RWPE1 (cell line): ENCODE measurements around the gene RAB7A.

Source experiments
- CTCF ChIA-PET: fragments of 350-600 bp; sonication (Branson Sonifier 250); formaldehyde crosslinking; extraction: SDS; loops from one replicate; lab custom pipeline; 2021; lab: Yijun Ruan, JAX
- POLR2A ChIA-PET: fragments of 400-600 bp; formaldehyde crosslinking; extraction: SDS; loops from one replicate; lab custom pipeline; 2020; ENCODE audit warnings: antibody characterized with exemption; ENCODE audit not compliant: low non-redundant PET; lab: Yijun Ruan, JAX
- DNase-seq: peaks from one replicate; pipeline ENCODE4 v3.0.0; 2012; ENCODE audit warnings: low spot score
- H3K27ac ChIP-seq: fragments of 450-650 bp; 2 replicates; pipeline ENCODE4 v1.5.1; 2017
- CTCF ChIP-seq: fragments of 450-650 bp; conservative IDR thresholded peaks from 2 replicates; pipeline ENCODE4 v1.5.1; 2017; ENCODE audit warnings: low read depth, mild to moderate bottlenecking

Gene RAB7A

DNA sequence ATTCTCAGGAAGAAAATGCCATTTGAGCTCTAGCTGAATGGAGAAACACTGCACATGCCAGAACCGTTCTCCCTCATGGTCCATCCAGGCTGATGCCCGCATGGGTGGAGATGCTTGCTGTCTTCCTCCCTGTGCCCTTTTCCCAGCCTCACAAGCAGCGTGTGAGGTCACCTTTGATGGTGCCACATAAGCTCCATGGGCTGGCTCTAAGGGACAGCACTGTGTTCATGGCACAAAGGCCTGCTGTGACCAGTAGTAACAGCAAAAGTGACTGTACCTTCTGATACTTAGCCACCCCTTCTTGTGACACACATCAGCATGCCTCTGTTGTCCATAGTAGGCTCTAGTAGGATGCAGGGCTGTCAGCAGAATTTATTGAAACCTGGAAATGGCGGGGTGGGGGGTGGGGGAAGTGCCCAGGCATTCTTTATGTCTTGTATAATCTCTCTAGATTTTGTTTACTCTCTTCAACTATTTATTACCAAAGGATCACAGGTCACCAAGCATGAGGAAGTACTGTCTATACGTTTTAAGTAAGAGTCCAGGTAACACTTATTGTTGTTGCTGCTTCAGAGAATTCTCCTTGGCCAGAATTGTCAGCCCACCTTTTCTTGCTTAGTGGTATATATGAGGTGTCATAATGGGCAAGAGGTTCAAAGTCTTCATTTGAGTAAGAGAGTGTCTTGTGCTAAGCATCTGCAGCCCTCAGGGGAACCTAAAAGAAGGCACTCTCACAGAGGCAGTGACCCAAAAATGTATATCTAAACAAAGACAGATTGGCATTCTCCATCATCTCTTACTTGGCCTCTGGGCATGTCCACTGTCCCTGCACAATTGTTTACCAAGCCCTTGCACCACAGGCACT is 56.5 kb downstream of the RAB7A start:
- CTCF ChIA-PET: no interaction called here
- no peak for TF ChIP-seq CTCF
- POLR2A ChIA-PET: no interaction called here
- DNase-seq: no peak
- peak overlapping the region; percentile 21; the same call in 1 of the 2 replicates for H3K27ac ChIP-seq

DNA sequence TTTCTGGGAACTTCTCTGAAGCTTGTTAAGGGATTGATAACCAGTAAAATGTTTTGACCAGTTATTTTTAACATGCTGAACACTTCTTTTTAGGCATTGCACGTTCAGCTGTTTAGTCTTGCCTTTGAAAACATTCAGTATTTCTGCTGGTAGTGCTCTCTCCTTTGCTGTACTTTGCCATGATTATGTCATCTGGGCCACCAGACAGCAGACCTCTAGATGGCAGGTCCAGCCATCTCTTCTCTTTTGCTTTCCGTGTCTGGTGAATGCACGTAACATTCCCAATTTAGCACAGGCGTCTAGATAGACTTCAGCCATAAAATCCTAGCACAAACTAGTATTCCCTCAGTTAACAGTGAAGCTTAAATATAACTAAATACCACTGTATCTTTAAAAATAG is 57.8 kb downstream of the RAB7A start:
- no peak for DNase-seq
- ChIA-PET CTCF (interaction anchor here (1.0 kb wide), 1 partner anchor 103 kb away, joined by 4 read pairs; no protein-coding TSS in a partner anchor), POLR2A (no interaction called here)
- no peak overlapping the region for H3K27ac ChIP-seq
- TF ChIP-seq CTCF: no peak

GRCh38 chr3:128784232-128784631 is 58.2 kb downstream of the RAB7A start:
- CTCF ChIA-PET: interaction anchor here (0.6 kb wide), 1 partner anchor 955 kb away, joined by 3 read pairs; no protein-coding TSS in a partner anchor
- DNase-seq: no peak
- TF ChIP-seq CTCF: no peak
- POLR2A ChIA-PET: no interaction called here
- no peak overlapping the region for H3K27ac ChIP-seq

DNA sequence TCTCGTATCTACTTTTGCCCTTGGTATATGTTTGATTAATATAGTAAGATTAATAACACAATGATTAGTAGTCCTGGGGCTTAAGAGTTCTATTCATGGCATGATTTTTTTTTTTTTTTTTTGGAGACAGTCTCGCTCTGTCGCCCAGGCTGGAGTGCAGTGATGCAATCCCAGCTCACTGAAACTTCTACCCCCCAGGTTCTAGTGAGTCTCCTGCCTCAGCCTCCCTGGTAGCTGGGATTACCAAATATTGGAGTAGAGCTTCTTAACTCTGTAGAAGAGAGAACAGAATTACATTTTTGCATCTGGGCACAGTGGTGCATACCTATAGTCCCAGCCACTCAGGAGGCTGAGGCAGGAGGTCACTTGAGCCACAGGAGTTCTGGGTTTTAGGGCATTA is 58.9 kb downstream of the RAB7A start:
- no peak for TF ChIP-seq CTCF
- ChIA-PET CTCF (interaction anchor here (0.6 kb wide), 1 partner anchor 956 kb away, joined by 3 read pairs; no protein-coding TSS in a partner anchor), POLR2A (no interaction called here)
- no peak for DNase-seq
- H3K27ac ChIP-seq: peak overlapping the region; percentile 32

DNA sequence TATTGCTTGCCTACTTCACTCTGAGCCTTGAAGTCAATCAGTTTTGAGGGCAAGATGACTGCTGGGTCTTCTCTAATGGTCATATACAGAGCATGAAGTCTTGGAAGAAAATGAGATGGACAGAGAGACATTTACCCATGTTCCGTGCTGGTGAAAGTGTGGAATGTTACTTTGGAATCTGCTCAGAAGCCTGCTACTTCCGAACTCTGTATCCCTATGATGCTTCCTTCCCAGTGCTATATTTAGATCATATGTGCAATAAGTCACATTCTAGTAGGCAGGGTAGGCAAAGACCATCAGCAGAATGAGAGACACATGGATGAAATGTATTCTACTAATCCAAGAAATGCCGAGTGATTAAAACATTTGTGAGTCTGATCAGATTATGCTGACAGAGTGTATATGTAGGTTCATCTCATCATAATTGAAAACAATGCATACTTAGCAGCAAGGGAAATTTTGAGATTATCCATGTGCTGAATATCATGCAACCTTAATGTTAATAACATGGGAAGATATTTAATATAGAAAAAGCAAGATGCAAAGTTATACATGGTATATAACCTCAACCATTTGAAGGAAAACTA is 60.5 kb downstream of the RAB7A start:
- ChIA-PET CTCF (no interaction called here), POLR2A (no interaction called here)
- no peak for DNase-seq
- H3K27ac ChIP-seq: no peak overlapping the region
- TF ChIP-seq CTCF: no peak

DNA sequence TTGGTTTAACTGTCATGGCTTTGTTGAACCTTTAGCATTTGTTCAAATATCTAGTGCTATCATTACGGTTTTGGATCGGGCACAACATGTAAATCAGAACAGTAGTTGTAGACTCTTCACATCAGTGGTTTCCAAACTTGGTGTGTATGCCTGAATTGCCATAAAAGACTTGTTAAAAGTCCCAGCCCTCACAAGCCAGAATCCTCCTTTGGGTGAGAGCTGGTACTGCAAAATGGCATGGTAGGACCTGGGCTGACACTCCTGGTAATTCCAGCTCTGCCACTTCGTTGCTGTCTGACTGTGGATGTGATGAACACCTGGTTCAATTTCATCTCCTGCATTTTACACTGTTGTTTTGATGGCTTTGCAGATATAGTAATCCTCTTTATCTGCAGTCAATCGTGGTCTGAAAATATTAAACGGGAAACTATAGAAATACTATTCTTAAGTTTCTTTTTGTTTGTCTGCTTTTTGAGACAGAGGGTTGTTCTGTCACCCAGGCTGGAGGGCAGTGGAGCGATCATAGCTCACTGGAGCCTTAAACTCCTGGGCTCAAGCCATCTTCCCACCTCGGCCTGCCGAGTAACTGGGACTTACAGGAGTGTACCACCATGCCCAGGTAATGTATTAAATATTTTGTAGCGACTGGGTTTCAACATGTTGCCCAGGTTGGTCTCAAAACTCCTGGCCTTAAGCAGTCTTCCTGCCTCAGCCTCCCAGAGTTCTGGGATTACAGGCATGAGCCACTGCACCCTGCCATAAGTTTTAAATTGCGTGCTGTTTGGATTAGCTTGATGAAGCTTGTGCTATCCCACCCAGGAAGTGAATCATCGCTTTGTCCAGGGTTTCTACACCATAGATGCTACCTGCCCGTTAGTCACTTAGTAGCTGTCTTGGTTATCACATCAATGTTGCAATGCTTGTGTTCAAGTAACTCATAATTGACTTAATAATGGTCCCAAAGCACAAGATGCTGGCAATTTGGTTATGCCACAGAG is 61.6 kb downstream of the RAB7A start:
- ChIA-PET CTCF (no interaction called here), POLR2A (no interaction called here)
- no peak; the same call in 1 of the 2 replicates for TF ChIP-seq CTCF
- H3K27ac ChIP-seq: peak overlapping the region; percentile 95
- DNase-seq: peak; percentile 78
